GM12892 (cell line): ENCODE results near the gene GATA6.

Source experiments
- POLR2A ChIP-seq: IDR thresholded peaks from 2 replicates; pipeline ENCODE4 v1.6.1; 2011; ENCODE audit warnings: low read depth, low read length, control low read depth
- TAF1 ChIP-seq: IDR thresholded peaks from 2 replicates; pipeline ENCODE4 v1.6.1; 2011; ENCODE audit warnings: low read depth, mild to moderate bottlenecking, control low read depth, low read length, borderline replicate concordance

DNA sequence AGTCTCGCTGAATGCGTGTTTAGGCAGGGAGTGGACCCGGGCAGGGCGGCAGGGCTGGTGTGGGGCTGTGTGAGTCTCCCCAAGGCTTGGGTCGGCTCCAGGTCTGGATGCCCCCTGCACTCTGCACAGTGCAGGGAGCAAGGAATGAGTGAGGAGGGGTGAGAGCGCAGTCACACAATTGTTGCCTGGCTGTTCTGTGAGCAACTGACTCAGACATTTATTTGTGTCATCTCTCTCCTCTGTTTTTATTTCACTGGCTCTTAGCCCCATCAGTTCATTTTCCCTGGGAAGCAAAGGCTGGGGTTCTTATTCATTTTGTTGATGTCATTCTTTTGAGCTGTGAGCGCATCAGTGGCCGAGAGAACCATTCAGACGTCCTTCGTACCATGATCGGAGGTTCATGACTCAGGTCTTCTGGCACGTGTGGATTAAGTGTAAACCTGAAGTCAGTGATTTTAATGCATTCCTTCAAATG is 61.1 kb downstream of the GATA6 start:
- TF ChIP-seq POLR2A, result no peak
- no peak for TF ChIP-seq TAF1
